C4-2B (cell line): ENCODE measurements around the gene REC8.

ENCODE experiments used
- ZFX ChIP-seq: fragments of 450-650 bp; IDR thresholded peaks from 2 replicates; pipeline ENCODE4 v1.6.1; 2017
- TF ChIP-seq, protein P1 (sequence below): fragments of 450-650 bp; conservative IDR thresholded peaks from 2 replicates; pipeline ENCODE4 v1.5.1; 2017; ENCODE audit warnings: mild to moderate bottlenecking

DNA sequence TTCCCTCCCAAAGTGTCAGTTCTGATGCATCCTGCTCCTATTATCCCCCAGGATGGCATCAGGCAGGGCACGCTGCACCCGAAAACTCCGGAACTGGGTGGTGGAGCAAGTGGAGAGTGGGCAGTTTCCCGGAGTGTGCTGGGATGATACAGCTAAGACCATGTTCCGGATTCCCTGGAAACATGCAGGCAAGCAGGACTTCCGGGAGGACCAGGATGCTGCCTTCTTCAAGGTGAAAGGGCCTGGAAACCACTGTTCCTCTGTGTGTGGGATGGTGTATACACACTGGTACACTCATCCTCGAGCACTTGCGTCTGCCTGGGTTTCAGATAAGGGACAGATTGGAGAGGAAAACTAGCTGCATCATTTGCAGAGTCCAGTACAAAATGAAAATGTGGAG is 9.8 kb upstream of the REC8 start:
- TF ChIP-seq, protein P1, sequence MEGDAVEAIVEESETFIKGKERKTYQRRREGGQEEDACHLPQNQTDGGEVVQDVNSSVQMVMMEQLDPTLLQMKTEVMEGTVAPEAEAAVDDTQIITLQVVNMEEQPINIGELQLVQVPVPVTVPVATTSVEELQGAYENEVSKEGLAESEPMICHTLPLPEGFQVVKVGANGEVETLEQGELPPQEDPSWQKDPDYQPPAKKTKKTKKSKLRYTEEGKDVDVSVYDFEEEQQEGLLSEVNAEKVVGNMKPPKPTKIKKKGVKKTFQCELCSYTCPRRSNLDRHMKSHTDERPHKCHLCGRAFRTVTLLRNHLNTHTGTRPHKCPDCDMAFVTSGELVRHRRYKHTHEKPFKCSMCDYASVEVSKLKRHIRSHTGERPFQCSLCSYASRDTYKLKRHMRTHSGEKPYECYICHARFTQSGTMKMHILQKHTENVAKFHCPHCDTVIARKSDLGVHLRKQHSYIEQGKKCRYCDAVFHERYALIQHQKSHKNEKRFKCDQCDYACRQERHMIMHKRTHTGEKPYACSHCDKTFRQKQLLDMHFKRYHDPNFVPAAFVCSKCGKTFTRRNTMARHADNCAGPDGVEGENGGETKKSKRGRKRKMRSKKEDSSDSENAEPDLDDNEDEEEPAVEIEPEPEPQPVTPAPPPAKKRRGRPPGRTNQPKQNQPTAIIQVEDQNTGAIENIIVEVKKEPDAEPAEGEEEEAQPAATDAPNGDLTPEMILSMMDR, result no peak
- TF ChIP-seq ZFX, result no peak
